Activated T-helper 1 cell treated with anti-CD3 and anti-CD28 coated beads, Interleukin-12 subunit alpha, Interleukin-12 subunit beta, Interleukin-2, Interleukin-4 antibody, amounts not matched to agents 30 ng/mL and 10 ng/mL and 1 ng/mL, durations not matched to agents 14 hours and 24 hours and 36 hours (primary cell): Measurements from ENCODE around the gene SIRT3. TPM values are rescaled to one million over a fixed set of nuclear protein-coding genes. Genes with fewer than 3 reads are reported as not detected.
A peak's percentile ranks its signal among the peaks of the same experiment; 100 is the strongest.

Source experiments
- DNase-seq: peaks from one replicate; pipeline ENCODE4 v3.0.0; 2021; ENCODE audit warnings: low spot score
- H3K27ac Mint-ChIP-seq: one replicate; pipeline ENCODE4 v1.8.0; 2021; ENCODE audit warnings: mild to moderate bottlenecking, mixed read lengths
- H3K27me3 Mint-ChIP-seq: one replicate; pipeline ENCODE4 v1.8.0; 2022; ENCODE audit warnings: mild to moderate bottlenecking, moderate library complexity, mixed read lengths; ENCODE audit not compliant: insufficient read depth
- H3K36me3 Mint-ChIP-seq: one replicate; pipeline ENCODE4 v1.8.0; 2021; ENCODE audit warnings: low read depth, mixed read lengths
- H3K4me1 Mint-ChIP-seq: one replicate; pipeline ENCODE4 v1.8.0; 2021; ENCODE audit warnings: low read depth, mixed read lengths
- H3K4me3 Mint-ChIP-seq: one replicate; pipeline ENCODE4 v1.8.0; 2021; ENCODE audit warnings: mild to moderate bottlenecking, moderate library complexity, mixed read lengths
- H3K9me3 Mint-ChIP-seq: one replicate; pipeline ENCODE4 v1.8.0; 2021; ENCODE audit warnings: mixed read lengths
- intact Hi-C: fragments of 100-400 bp; cut with micrococcal nuclease; formaldehyde crosslinking; loops from one replicate; pipeline ENCODE4 v1.15.1; 2024
- total RNA-seq: library from RNA; stranded (reverse); gene quantifications from 2 replicates; pipeline ENCODE4 v1.2.3, GENCODE V29; 2022

The SIRT3 gene
- total RNA-seq, 1 donor from 2014 or later: 11.6 TPM

DNA sequence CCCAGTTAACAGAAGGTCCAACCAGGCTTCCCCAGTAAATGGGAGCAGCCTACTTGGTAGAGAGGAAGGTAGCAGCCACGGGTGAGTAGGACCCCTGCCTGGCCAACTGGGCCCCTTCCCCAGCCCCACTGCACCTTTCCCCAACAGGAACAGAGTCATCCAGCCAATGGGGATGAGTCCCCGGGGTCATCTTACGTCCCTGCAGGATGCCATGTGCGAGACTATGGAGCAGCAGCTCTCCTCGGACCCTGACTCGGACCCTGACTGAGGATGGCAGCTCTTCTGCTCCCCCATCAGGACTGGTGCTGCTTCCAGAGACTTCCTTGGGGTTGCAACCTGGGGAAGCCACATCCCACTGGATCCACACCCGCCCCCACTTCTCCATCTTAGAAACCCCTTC, 22.1 kb downstream of the SIRT3 start:
- H3K36me3 Mint-ChIP-seq: peaks cover 32% of the 10 kb centered on the region
- H3K4me1 Mint-ChIP-seq: peaks cover 16% of the 10 kb centered on the region
- intact Hi-C loops: no loop called here
- H3K27me3 Mint-ChIP-seq: no peaks in the 10 kb centered on the region
- no peaks in the 10 kb centered on the region for H3K9me3 Mint-ChIP-seq
- no peak overlapping the region for H3K4me3 Mint-ChIP-seq
- DNase-seq: no peak
- H3K27ac Mint-ChIP-seq: no peak overlapping the region

DNA sequence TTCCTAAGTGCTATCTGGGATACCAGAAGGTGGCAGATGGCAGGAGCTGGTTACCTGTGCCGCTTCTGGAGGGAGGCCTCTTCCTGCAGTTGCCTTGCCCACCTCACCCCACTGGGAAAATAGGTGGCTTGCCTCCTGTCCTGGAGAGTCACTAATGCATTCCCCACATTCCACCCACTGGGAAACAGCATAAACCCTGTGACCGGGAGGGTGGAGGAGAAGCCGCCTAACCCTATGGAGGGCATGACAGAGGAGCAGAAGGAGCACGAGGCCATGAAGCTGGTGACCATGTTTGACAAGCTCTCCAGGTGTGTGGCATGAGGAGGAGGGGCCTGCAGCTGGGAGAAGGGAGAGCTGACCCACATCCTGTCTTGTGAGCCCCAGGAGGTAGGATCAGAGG, 23.0 kb downstream of the SIRT3 start:
- H3K4me1 Mint-ChIP-seq: peaks cover 16% of the 10 kb centered on the region
- H3K27me3 Mint-ChIP-seq: no peaks in the 10 kb centered on the region
- H3K9me3 Mint-ChIP-seq: no peaks in the 10 kb centered on the region
- no peak overlapping the region for H3K4me3 Mint-ChIP-seq
- no peak for DNase-seq
- intact Hi-C loops: no loop called here
- peaks cover 31% of the 10 kb centered on the region for H3K36me3 Mint-ChIP-seq
- no peak overlapping the region for H3K27ac Mint-ChIP-seq

DNA sequence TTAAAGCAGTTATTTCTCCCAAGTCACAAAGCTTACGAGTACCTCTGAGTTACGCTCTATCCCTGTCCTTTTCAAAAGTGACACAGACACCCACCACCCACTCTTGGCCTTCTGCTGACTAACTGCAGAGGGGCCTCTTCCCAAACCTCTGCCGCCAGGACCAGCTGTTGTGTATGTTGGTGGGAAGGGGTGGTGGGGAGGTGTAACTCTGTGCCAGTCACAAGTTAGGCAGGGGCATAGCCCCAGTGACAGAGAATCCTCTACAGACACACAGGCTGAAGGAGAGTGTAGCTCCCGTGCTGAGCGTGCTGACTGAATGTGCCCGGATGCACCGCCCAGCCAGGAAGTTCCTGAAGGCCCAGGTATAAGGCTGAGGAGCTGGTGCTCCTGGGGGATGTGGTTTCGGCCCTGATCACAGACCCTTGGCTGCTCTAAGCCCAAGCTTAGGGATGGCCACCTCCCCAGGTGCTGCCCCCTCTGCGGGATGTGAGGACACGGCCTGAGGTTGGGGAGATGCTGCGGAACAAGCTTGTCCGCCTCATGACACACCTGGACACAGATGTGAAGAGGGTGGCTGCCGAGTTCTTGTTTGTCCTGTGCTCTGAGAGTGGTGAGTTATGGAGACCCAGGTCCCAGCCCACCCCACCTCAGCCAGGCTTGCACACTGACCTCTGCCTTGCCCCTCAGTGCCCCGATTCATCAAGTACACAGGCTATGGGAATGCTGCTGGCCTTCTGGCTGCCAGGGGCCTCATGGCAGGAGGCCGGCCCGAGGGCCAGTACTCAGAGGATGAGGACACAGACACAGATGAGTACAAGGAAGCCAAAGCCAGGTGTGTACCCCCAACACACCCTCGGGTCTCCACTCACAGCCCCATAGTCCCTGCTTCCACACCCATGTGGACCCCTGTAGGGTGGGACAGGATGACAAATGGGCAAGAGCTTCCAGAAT, 23.7 kb downstream of the SIRT3 start:
- peaks cover 16% of the 10 kb centered on the region for H3K4me1 Mint-ChIP-seq
- peaks cover 31% of the 10 kb centered on the region for H3K36me3 Mint-ChIP-seq
- intact Hi-C loops: no loop called here
- no peak overlapping the region for H3K4me3 Mint-ChIP-seq
- H3K27me3 Mint-ChIP-seq: no peaks in the 10 kb centered on the region
- no peaks in the 10 kb centered on the region for H3K9me3 Mint-ChIP-seq
- DNase-seq: no peak
- no peak overlapping the region for H3K27ac Mint-ChIP-seq

DNA sequence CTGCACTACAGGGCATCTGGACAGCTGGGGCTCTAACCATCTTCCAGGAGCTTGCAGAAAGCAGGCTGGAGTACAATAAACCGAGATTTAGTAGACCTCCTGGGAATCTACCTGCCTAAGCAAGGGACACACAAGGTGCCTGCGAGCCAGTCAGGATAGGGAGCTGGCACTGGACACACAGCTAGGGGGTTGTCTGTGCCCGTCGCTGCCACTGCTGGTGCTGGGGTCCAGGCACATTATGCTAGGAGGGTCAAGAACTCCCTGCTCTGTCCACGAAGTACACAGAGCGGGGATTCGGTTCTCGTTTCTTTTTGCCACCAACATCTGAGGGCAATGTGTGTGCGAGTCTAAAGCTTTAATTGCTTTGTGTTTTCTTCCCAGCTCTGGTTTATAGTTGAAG, 24.4 kb downstream of the SIRT3 start:
- Mint-ChIP-seq H3K4me1 (peaks cover 17% of the 10 kb centered on the region), H3K9me3 (no peaks in the 10 kb centered on the region), H3K36me3 (peaks cover 34% of the 10 kb centered on the region), H3K27me3 (no peaks in the 10 kb centered on the region), H3K27ac (no peak overlapping the region), H3K4me3 (peak overlapping the region; percentile 63)
- intact Hi-C loops: no loop called here
- no peak for DNase-seq

DNA sequence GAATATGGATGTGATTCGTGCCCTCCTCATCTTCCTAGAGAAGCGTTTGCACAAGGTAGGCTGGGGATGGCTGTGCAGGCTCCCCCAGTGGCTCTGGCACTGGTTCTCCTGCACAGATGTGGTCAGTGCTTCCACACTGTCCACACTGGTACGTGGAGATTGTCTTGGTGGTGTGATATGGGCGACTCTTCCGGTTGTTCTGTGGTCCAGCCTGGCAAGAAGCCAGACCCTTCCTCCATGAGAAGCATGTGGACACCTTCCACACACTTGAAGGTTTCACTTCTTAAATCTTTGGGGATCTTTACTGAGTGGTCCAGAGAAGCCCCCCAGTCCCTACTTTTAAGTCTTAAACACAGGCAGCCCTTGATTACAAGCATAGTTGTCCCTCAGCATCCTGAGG, 24.8 kb downstream of the SIRT3 start:
- H3K36me3 Mint-ChIP-seq: peaks cover 36% of the 10 kb centered on the region

DNA sequence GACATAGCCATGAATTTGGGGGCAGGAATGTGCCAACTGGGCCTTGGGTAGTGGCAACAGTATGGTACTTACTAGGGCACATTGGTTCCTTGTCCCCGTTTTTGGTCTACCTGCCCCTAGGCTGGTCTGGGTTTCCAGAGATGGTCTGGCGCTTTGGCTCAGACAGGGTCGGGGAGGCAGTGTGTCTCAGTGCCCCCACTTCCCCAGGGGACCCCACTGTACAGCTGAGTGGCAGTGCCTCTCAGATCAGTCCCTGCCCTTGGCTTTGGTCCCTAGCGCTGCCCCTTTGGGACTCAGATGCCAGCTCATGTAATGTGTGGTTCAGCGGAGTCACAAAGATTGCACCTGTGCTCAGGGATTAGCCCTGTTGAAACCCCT, 25.4 kb downstream of the SIRT3 start:
- H3K9me3 Mint-ChIP-seq: no peaks in the 10 kb centered on the region
- no peaks in the 10 kb centered on the region for H3K27me3 Mint-ChIP-seq
- H3K4me1 Mint-ChIP-seq: peaks cover 26% of the 10 kb centered on the region
- DNase-seq: no peak
- H3K27ac Mint-ChIP-seq: no peak overlapping the region
- intact Hi-C loops: no loop called here
- H3K4me3 Mint-ChIP-seq: peak overlapping the region; percentile 89
- peaks cover 36% of the 10 kb centered on the region for H3K36me3 Mint-ChIP-seq

More for the DNA sequence above, 24.8 kb downstream of the SIRT3 start:
- H3K9me3 Mint-ChIP-seq: no peaks in the 10 kb centered on the region
- H3K27me3 Mint-ChIP-seq: no peaks in the 10 kb centered on the region
- peak overlapping the region; percentile 63 for H3K4me3 Mint-ChIP-seq
- H3K4me1 Mint-ChIP-seq: peaks cover 21% of the 10 kb centered on the region
- intact Hi-C loops: no loop called here
- H3K27ac Mint-ChIP-seq: no peak overlapping the region
- no peak for DNase-seq

DNA sequence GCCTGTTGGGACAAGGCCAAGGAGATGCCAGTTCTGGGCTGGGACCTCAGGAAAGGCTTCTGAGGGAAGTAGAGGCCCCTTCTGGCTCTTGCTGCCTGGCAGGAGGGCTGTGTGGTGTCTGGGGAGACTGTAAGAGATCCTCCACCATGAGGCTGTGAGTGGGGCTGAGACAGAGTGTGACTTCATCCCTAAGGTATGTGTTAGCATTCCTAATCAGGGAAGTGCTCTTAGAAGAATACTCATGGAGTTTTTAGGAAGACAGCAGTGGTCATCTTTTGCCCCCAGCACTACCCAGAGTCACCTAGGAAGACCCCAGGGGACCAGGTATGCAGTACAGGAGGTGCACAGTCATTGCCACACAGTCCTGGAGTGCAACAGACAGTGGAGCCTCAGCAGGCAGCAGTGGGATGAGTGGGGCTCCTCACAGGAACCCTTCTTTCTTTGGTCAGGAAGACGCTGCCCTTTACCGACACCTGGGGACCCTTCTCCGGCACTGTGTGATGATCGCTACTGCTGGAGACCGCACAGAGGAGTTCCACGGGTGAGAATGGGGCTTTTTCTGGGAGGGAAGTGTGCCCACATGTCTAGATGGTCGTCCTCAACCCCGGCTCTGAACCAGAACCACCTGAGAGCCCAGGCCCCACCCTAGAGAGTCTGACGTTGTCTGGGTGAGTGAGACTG, 25.9 kb downstream of the SIRT3 start:
- Mint-ChIP-seq H3K9me3 (no peaks in the 10 kb centered on the region), H3K27ac (peak overlapping the region; percentile 95), H3K36me3 (peaks cover 36% of the 10 kb centered on the region), H3K27me3 (no peaks in the 10 kb centered on the region), H3K4me1 (peaks cover 31% of the 10 kb centered on the region), H3K4me3 (peak overlapping the region; percentile 89)
- DNase-seq: no peak
- intact Hi-C loops: no loop called here

DNA sequence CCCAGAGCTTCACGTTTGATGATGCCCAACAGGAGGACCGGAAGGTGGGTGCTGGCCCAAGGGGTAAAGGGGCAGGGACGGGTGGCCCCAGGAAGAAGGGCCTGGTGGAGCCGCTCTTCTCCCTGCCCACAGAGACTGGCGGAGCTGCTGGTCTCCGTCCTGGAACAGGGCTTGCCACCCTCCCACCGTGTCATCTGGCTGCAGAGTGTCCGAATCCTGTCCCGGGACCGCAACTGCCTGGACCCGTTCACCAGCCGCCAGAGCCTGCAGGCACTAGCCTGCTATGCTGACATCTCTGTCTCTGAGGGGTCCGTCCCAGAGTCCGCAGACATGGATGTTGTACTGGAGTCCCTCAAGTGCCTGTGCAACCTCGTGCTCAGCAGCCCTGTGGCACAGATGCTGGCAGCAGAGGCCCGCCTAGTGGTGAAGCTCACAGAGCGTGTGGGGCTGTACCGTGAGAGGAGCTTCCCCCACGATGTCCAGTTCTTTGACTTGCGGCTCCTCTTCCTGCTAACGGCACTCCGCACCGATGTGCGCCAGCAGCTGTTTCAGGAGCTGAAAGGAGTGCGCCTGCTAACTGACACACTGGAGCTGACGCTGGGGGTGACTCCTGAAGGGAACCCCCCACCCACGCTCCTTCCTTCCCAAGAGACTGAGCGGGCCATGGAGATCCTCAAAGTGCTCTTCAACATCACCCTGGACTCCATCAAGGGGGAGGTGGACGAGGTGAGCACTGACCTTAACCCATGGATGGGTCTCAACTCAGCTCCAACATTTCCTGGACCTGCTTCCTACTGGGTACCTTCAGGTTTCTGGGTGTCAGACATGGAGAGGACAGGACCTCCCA, 26.6 kb downstream of the SIRT3 start:
- no peak for DNase-seq
- Mint-ChIP-seq H3K9me3 (no peaks in the 10 kb centered on the region), H3K4me3 (peak overlapping the region; percentile 89), H3K4me1 (peaks cover 33% of the 10 kb centered on the region), H3K27me3 (no peaks in the 10 kb centered on the region), H3K36me3 (peaks cover 34% of the 10 kb centered on the region), H3K27ac (peak overlapping the region; percentile 95)
- intact Hi-C loops: loop anchor here (2.0 to 5.0 kb wide), 3 partner anchors 99 to 598 kb away; partner anchors contain the start of genes PHRF1, PIDD1 and RPLP2

DNA sequence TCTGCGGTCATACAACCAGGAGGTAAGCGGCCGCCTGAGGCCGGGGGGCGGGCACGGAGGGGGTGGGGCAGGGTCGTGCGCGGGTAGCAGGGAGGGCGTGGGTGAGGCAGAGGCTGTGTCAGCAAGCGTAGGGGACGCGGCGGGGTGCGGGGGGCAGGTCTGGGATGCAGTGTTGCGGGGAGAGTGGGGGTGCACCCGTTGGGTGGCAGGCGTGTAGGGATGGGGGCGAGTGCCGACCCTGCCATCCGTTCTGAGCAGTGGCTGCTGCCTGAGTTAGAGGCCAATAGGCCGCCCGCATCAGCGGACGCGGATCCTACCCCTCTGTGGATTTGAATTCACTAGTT, 27.3 kb downstream of the SIRT3 start:
- Mint-ChIP-seq H3K9me3 (no peaks in the 10 kb centered on the region), H3K36me3 (peaks cover 33% of the 10 kb centered on the region), H3K27me3 (no peaks in the 10 kb centered on the region), H3K27ac (peak overlapping the region; percentile 95), H3K4me1 (peaks cover 39% of the 10 kb centered on the region), H3K4me3 (peak overlapping the region; percentile 89)
- intact Hi-C loops: loop anchor here (1.0 to 5.0 kb wide), 4 partner anchors 100 to 598 kb away; partner anchors contain the start of genes HRAS, PHRF1, PIDD1 and RPLP2
- no peak for DNase-seq

DNA sequence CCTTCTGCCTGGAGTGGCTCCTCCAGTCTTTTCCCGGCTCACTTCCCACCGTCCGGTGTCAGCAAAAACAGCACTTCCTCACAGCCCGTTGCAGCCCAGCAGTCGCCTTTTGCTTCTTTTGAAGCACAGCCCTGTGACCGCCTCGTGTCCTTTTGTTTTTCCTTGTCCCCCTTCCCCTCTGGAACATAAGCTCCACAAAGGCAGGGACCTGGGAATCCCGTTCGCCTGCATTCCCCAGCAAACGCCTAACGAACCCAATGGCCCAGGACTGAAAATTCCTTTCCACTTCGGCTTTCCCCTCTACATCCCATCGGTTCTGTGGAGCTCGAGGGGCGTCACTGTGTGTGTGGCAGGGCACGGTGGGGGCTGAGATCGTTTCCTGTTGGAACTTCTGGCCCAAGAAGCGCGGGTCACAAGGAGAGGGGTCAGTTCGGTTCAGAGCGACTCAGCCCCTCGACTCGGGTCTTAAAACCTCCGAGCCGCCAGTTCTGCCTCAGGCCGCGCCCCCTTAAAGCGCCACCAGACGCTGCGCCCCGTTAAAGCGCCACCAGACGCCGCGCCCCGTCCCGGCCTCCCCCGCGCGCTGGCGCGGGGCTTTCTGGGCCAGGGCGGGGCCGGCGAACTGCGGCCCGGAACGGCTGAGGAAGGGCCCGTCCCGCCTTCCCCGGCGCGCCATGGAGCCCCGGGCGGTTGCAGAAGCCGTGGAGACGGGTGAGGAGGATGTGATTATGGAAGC, 27.8 kb downstream of the SIRT3 start:
- DNase-seq: peak; percentile 84
- H3K4me1 Mint-ChIP-seq: peaks cover 45% of the 10 kb centered on the region
- intact Hi-C loops: loop anchor here (1.0 to 5.0 kb wide), 4 partner anchors 100 to 599 kb away; partner anchors contain the start of genes HRAS, PHRF1, PIDD1 and RPLP2
- H3K36me3 Mint-ChIP-seq: peaks cover 36% of the 10 kb centered on the region
- H3K27ac Mint-ChIP-seq: peak overlapping the region; percentile 95
- no peaks in the 10 kb centered on the region for H3K9me3 Mint-ChIP-seq
- H3K27me3 Mint-ChIP-seq: no peaks in the 10 kb centered on the region
- H3K4me3 Mint-ChIP-seq: peak overlapping the region; percentile 89

DNA sequence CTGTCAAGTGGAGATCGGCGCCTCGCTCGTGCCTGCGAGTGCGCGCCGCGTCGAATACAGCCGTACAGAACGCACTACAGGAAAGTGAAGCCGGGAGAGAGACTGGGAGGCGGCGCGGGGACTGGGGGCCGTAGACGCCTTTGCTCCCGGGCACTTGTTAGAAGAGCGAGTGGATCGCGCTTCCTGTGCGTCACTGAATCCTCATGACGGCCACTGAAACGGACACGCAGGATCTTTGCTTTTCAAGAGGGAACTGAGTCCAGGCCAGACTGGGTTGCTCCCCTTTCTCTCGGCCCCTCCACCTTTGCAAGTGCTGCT, 28.3 kb downstream of the SIRT3 start:
- Mint-ChIP-seq H3K27me3 (no peaks in the 10 kb centered on the region), H3K4me1 (peaks cover 50% of the 10 kb centered on the region), H3K4me3 (peak overlapping the region; percentile 89), H3K36me3 (peaks cover 34% of the 10 kb centered on the region), H3K9me3 (no peaks in the 10 kb centered on the region), H3K27ac (peak overlapping the region; percentile 95)
- DNase-seq: no peak
- intact Hi-C loops: loop anchor here (1.0 to 5.0 kb wide), 9 partner anchors 28 to 599 kb away; partner anchors contain the start of genes HRAS, PHRF1, PIDD1 and PSMD13
